Measurements from ENCODE around the gene NFATC3. TPM values are rescaled to one million over a fixed set of nuclear protein-coding genes. Genes with fewer than 3 reads are reported as not detected.

Gene NFATC3
- total RNA-seq, 5 donors from 2014 or later (not counting 1 experiment from before 2014, with no cell fraction given): 111 to 144 (median 116) TPM

- CTCF ChIA-PET: interaction anchor here (0.6 to 0.7 kb wide), 3 partner anchors 110 to 1028 kb away, joined by 3 to 4 read pairs (median 4); no protein-coding TSS in a partner anchor
- WGBS (ENCODE audit: insufficient coverage): 100% methylated on average over 4 of the region's 5 CpGs
- peaks cover 29 to 38% (median 31%) of the 10 kb centered on the region in 3 donors for H3K4me1 Mint-ChIP-seq
- Histone ChIP-seq H3K4me3 (ENCODE audit: control insufficient read depth in 1 of 2, extremely low read depth in 1 of 2, low read length in 1 of 2) (no peak overlapping the region), H3K9me3 (no peaks in the 10 kb centered on the region), H3K27ac (ENCODE audit: low read length) (peak overlapping the region; percentile 4), H3K4me1 (ENCODE audit: control insufficient read depth in 1 of 2, extremely low read depth in 1 of 2, insufficient read depth in 2 of 2, low read length in 2 of 2) (peaks cover 6 to 33% of the 10 kb centered on the region in 2 experiments), H3K36me3 (ENCODE audit: control insufficient read depth in 2 of 2, extremely low read depth in 1 of 2, insufficient read depth in 1 of 2, low read length in 1 of 2) (peaks cover 14 to 19% of the 10 kb centered on the region in 2 donors), H3K27me3 (replicated peaks in 1 of 2; ENCODE audit: control insufficient read depth in 2 of 2, extremely low read depth in 1 of 2, insufficient read depth in 2 of 2, low read length in 1 of 2) (no peaks in the 10 kb centered on the region)
- DNase-seq: peak in 1 of 35 experiments; percentile 49
- POLR2A ChIA-PET: no interaction called here
- ATAC-seq (replicated peaks in 1 of 4): no peak
- no peaks in the 10 kb centered on the region for H3K27me3 Mint-ChIP-seq
- peak overlapping the region; percentile 28 to 49 for H3K27ac Mint-ChIP-seq
- no peaks in the 10 kb centered on the region for H3K9me3 Mint-ChIP-seq
- no peak overlapping the region for H3K4me3 Mint-ChIP-seq
- H3K36me3 Mint-ChIP-seq: peaks cover 3% of the 10 kb centered on the region
Observed at GRCh38 chr16:68233085-68233834, 148.1 kb downstream of the NFATC3 start.

GRCh38 chr16:68233835-68234187, 148.6 kb downstream of the NFATC3 start:
- ATAC-seq (replicated peaks in 1 of 4): no peak
- peaks cover 34 to 37% (median 34%) of the 10 kb centered on the region in 3 donors for H3K4me1 Mint-ChIP-seq

GRCh38 chr16:68234188-68235107, 149.3 kb downstream of the NFATC3 start:
- H3K27me3 ChIP-seq (replicated peaks in 1 of 2; ENCODE audit: control insufficient read depth in 2 of 2, extremely low read depth in 1 of 2, insufficient read depth in 2 of 2, low read length in 1 of 2): no peaks in the 10 kb centered on the region
- Mint-ChIP-seq H3K27ac (peak overlapping the region; percentile 60 to 82), H3K4me3 (peak overlapping the region; percentile 2 to 98 (median 22)), H3K9me3 (no peaks in the 10 kb centered on the region), H3K36me3 (no peaks in the 10 kb centered on the region), H3K4me1 (peaks cover 31 to 35% (median 32%) of the 10 kb centered on the region in 3 donors), H3K27me3 (no peaks in the 10 kb centered on the region)
- 71% methylated on average over 3 of the region's 13 CpGs for WGBS (ENCODE audit: insufficient coverage)
- H3K4me3 ChIP-seq (ENCODE audit: control insufficient read depth in 1 of 2, extremely low read depth in 1 of 2, low read length in 1 of 2): no peak overlapping the region
- peak overlapping the region; percentile 4 for H3K27ac ChIP-seq (ENCODE audit: low read length)
- H3K36me3 ChIP-seq (ENCODE audit: control insufficient read depth in 2 of 2, extremely low read depth in 1 of 2, insufficient read depth in 1 of 2, low read length in 1 of 2): peaks cover 10 to 14% of the 10 kb centered on the region in 2 donors
- POLR2A ChIA-PET: no interaction called here
- no peak for ATAC-seq (replicated peaks in 1 of 4)
- CTCF ChIA-PET: no interaction called here
- H3K4me1 ChIP-seq (ENCODE audit: control insufficient read depth in 1 of 2, extremely low read depth in 1 of 2, insufficient read depth in 2 of 2, low read length in 2 of 2): peaks cover 10 to 43% of the 10 kb centered on the region in 2 experiments
- no peak for DNase-seq
- H3K9me3 ChIP-seq: no peaks in the 10 kb centered on the region

More at GRCh38 chr16:68233835-68234187, 148.6 kb downstream of the NFATC3 start:
- 81% methylated on average over 6 of the region's 8 CpGs for WGBS (ENCODE audit: insufficient coverage)
- no peaks in the 10 kb centered on the region for H3K27me3 Mint-ChIP-seq
- Histone ChIP-seq H3K4me3 (ENCODE audit: control insufficient read depth in 1 of 2, extremely low read depth in 1 of 2, low read length in 1 of 2) (no peak overlapping the region), H3K27me3 (replicated peaks in 1 of 2; ENCODE audit: control insufficient read depth in 2 of 2, extremely low read depth in 1 of 2, insufficient read depth in 2 of 2, low read length in 1 of 2) (no peaks in the 10 kb centered on the region), H3K36me3 (ENCODE audit: control insufficient read depth in 2 of 2, extremely low read depth in 1 of 2, insufficient read depth in 1 of 2, low read length in 1 of 2) (peaks cover 14 to 15% of the 10 kb centered on the region in 2 donors), H3K27ac (ENCODE audit: low read length) (peak overlapping the region; percentile 4), H3K4me1 (ENCODE audit: control insufficient read depth in 1 of 2, extremely low read depth in 1 of 2, insufficient read depth in 2 of 2, low read length in 2 of 2) (peaks cover 9 to 39% of the 10 kb centered on the region in 2 experiments), H3K9me3 (no peaks in the 10 kb centered on the region)
- H3K27ac Mint-ChIP-seq: peak overlapping the region; percentile 28 to 49
- ChIA-PET CTCF (interaction anchor here in 1 of 2 donors (0.6 kb wide), 1 partner anchor 1027 kb away, joined by 3 read pairs; no protein-coding TSS in a partner anchor), POLR2A (no interaction called here)
- DNase-seq: no peak
- H3K36me3 Mint-ChIP-seq: peaks cover 3% of the 10 kb centered on the region
- no peak overlapping the region for H3K4me3 Mint-ChIP-seq
- no peaks in the 10 kb centered on the region for H3K9me3 Mint-ChIP-seq

- Histone ChIP-seq H3K27me3 (replicated peaks in 1 of 2; ENCODE audit: control insufficient read depth in 2 of 2, extremely low read depth in 1 of 2, insufficient read depth in 2 of 2, low read length in 1 of 2) (no peaks in the 10 kb centered on the region), H3K9me3 (no peaks in the 10 kb centered on the region), H3K36me3 (ENCODE audit: control insufficient read depth in 2 of 2, extremely low read depth in 1 of 2, insufficient read depth in 1 of 2, low read length in 1 of 2) (peaks cover 5 to 14% of the 10 kb centered on the region in 2 donors), H3K27ac (ENCODE audit: low read length) (no peak overlapping the region), H3K4me1 (ENCODE audit: control insufficient read depth in 1 of 2, extremely low read depth in 1 of 2, insufficient read depth in 2 of 2, low read length in 2 of 2) (peaks cover 16 to 52% of the 10 kb centered on the region in 2 experiments), H3K4me3 (ENCODE audit: control insufficient read depth in 1 of 2, extremely low read depth in 1 of 2, low read length in 1 of 2) (no peak overlapping the region)
- WGBS (ENCODE audit: insufficient coverage): 87% methylated on average over 73 of the region's 73 CpGs
- Mint-ChIP-seq H3K9me3 (no peaks in the 10 kb centered on the region), H3K27ac (peak overlapping the region in 1 of 2 donors; percentile 82), H3K4me1 (peaks cover 31 to 38% (median 33%) of the 10 kb centered on the region in 3 donors), H3K27me3 (no peaks in the 10 kb centered on the region), H3K36me3 (no peaks in the 10 kb centered on the region), H3K4me3 (peak overlapping the region in 2 of 3 donors; percentile 2 to 98)
- DNase-seq: peak in 1 of 35 experiments; percentile 38
- CTCF ChIA-PET: no interaction called here
- POLR2A ChIA-PET: no interaction called here
- ATAC-seq (replicated peaks in 1 of 4): no peak
Observed at GRCh38 chr16:68235108-68235886, 150.1 kb downstream of the NFATC3 start.

GRCh38 chr16:68235887-68236136, 150.6 kb downstream of the NFATC3 start, which contains the start of gene ESRP2:
TSS of gene ESRP2 (minus strand) at chr16:68236127. CDS start at chr16:68236045, 82 bp downstream.
- H3K36me3 Mint-ChIP-seq: no peaks in the 10 kb centered on the region
- peak within 1 kb of the TSS; percentile 88 to 98 (median 91) for H3K4me3 Mint-ChIP-seq
- Histone ChIP-seq H3K36me3 (ENCODE audit: control insufficient read depth in 2 of 2, extremely low read depth in 1 of 2, insufficient read depth in 1 of 2, low read length in 1 of 2) (peaks cover 3 to 11% of the 10 kb centered on the region in 2 donors), H3K4me1 (ENCODE audit: control insufficient read depth in 1 of 2, extremely low read depth in 1 of 2, insufficient read depth in 2 of 2, low read length in 2 of 2) (peaks cover 16 to 54% of the 10 kb centered on the region in 2 experiments), H3K9me3 (no peaks in the 10 kb centered on the region), H3K27me3 (replicated peaks in 1 of 2; ENCODE audit: control insufficient read depth in 2 of 2, extremely low read depth in 1 of 2, insufficient read depth in 2 of 2, low read length in 1 of 2) (no peaks in the 10 kb centered on the region), H3K4me3 (ENCODE audit: control insufficient read depth in 1 of 2, extremely low read depth in 1 of 2, low read length in 1 of 2) (peak within 1 kb of the TSS; percentile 68 to 74), H3K27ac (ENCODE audit: low read length) (peak within 1 kb of the TSS; percentile 43)
- peak within 1 kb of the TSS; percentile 76 to 92 for H3K27ac Mint-ChIP-seq
- ATAC-seq (replicated peaks in 1 of 4) (no peak), DNase-seq (peak in 1 of 35 experiments; percentile 26)
- CTCF ChIA-PET: no interaction called here
- WGBS (ENCODE audit: insufficient coverage): 23% methylated on average over 36 of the region's 36 CpGs
- peaks cover 31 to 38% (median 33%) of the 10 kb centered on the region in 3 donors for H3K4me1 Mint-ChIP-seq
- H3K27me3 Mint-ChIP-seq: no peaks in the 10 kb centered on the region
- POLR2A ChIA-PET: no interaction called here
- no peaks in the 10 kb centered on the region for H3K9me3 Mint-ChIP-seq
